Iris pigment epithelial cell (primary cell): ENCODE data around the gene PRF1.

Source experiments
- DNase-seq: peaks from one replicate; pipeline ENCODE4 v3.0.0-alpha.2; 2011; ENCODE audit warnings: low read depth

The PRF1 gene

DNA sequence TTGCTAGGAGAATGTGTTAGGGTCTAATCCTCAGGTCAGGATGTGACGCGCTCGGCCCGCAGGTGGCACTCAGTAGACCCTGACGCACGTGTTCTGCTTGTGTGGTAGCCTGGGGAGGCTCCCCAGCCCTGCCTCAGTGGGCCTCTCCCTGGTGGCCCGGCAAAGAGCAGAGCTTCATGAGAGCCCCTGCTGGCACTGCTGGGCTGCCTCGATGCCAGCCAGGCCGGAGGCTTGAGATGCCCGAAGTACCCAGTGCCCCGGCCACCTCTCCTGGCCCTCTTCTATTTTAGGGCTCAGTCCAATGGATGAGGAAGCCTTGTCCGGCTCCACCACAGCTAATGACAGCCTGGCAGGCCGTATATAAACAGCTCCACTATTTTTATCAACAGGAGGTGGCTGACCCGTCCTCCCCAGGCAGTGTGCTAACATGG is 42.0 kb downstream of the PRF1 start:
- no peak for DNase-seq

GRCh38 chr10:70559861-70560260 is 42.7 kb downstream of the PRF1 start:
- DNase-seq, result no peak

DNA sequence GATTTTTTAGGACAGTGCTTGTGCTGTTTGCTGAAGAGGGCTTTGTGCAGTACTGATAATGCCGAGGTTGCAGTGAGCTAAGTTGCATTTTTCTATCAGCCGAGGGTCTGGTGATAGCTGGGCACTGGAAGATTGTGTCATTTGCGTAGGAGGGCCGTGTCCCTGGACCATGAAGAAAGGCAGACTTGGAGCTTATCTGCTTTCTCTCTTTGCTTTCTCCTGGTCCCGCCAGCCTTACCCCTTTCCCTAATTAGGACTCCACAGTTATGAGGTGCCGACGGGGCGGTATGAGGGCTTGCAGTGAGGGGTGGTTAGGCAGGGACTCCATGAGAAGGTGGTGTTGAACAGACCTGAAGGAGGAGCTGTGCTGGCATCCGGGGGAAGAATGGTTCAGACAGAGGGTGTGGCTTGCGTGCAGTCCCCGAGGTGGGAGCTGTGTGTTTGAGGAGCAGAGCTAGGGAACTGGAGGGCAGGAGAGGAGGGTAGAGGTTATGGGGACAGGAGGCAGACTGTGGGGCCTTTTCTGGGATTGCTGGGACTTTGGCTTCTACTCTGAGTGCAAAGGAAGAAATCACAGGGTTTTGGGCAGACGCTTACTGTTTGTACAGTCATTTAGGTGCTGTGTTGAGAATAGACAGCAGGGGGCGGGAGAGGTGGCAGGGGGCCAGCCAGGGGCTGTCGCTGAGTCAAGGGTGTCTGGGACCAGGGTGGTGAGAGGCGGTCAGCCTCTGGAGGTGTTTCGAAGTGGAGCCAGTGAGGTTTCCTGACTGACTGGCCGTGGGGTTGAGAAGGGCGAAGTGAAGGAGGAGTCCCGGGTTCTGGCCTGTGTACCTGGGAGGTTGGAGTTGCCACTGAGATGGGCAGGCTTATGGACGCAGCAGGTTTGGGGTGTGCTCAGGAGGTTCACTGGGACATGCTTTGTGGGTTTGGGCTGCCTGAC is 43.4 kb downstream of the PRF1 start:
- DNase-seq, result peak; percentile 44

- DNase-seq, result no peak
These were observed 44.2 kb downstream of the PRF1 start for GRCh38 chr10:70558295-70558694.

DNA sequence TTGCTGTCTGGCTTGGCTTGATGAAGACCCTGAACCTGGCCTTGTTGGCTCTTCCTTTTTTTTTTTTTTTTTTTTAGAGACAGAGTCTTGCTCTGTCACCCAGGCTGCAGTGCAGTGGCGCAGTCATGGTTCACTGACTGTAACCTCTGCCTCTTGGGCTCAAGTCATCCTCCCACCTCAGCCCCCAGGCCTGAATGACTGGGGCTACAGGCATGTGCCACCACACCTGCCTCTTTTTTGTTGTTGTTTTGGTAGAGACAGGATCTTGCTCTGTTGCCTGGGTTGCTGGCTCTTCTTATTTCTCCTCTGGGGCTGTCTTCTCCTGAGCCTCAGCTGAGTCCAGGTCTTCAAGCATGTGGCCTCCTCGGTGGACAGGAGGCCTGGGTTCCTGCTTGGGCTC is 44.7 kb downstream of the PRF1 start:
- no peak for DNase-seq

DNA sequence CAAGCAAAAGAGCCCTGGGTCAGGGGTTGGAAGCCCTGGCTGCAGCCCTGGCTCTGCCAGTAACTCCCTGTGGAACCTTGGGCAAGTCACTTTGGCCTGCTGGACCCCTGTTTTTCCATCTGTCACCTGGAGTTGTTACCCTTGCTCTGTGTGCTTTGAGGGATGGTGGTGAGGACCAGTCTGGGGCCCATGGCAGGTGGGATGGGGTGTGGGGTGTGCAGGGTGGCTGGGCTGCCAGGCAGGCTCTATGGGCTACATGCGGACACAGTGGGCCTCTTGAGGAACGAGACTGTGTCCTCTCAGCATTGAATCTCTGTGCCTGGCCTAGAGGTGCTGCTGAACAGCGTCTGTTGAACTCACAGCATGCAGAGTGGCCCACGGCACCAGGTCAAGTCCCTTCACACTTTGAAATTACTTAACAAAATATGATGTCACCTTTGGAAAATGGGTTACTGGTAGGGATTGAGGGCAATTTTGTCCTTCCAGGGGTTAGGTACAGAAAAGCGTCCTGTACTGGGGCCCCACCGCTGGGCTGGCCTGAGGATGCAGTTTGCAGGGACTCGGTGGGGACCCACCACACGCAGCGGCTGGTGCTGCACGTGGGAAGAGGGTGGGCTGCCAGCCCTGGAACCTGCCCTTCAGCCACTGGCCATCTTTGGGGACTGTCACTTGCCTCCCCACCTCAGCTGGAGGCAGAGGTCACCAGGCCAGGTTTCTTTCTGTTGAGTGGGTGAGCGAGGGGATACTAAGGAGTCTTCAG is 45.3 kb downstream of the PRF1 start:
- DNase-seq, result no peak

- no peak for DNase-seq
These were observed 47.2 kb downstream of the PRF1 start for GRCh38 chr10:70555371-70555770.

DNA sequence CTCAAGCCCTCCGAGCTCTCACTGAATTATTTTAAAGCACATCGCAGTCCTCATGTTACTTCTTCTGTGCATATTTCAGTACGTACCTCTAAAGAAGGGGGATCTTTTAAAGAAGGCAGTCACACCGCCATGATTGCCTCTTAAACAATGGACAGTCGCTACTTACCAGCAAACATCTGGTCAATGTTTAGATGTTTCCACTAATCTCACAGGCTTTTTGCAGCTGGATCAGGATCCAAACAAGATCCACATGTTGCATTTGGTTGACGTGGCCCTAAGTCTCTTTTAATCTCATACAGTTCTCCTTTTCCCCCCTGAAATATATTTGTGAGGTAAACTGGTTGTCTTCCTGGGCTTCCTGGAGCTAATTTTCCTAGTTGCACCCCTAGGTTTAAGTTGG is 50.0 kb downstream of the PRF1 start:
- DNase-seq, result no peak

- peak; percentile 91 for DNase-seq
These were observed 50.5 kb downstream of the PRF1 start for GRCh38 chr10:70551971-70552422.

DNA sequence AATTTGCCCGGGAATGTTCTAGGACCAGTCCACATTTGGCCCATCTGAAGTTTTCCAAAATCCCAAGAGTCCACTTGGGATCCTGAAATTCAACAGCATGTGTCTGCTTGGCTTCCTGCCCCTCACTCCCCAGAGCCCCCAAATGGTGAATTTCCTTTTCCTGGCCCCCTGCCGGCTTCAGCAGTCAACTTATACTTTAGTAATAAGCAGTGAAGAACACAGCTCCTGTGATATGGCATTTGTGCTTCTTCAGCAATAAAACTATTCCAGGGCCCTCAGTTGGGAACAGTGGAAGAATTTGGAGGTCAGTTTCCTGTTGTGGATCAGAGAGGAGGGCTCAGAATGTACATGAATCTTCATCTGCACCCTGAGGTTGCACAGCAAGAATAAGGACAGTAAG is 51.1 kb downstream of the PRF1 start:
- DNase-seq, result no peak

- DNase-seq, result no peak
These were observed 52.1 kb downstream of the PRF1 start for GRCh38 chr10:70550459-70550858.

DNA sequence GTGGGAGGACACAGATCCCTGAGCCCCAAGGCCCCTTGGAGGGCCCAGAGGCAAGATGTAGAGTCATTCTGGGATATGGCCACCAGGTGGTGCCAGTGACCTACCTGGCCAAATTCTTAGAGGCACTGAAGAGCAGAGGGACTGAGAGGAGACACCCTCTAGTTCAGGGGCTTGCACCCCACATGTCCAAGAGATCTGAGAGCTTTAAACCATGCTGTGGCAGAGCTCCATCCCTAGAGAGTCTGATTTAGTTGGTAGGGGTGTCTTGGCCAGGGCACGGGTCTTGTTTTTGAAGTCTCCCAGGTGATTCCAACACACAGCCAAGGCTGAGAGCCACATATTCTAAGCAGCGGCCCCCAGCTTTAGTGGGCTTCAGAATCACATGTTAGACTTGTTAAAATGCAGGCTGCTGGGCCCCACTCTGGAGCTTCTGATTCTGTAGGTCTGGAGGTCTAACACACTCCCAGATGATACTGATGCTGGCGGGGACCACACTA is 52.5 kb downstream of the PRF1 start:
- DNase-seq, result peak; percentile 51

DNA sequence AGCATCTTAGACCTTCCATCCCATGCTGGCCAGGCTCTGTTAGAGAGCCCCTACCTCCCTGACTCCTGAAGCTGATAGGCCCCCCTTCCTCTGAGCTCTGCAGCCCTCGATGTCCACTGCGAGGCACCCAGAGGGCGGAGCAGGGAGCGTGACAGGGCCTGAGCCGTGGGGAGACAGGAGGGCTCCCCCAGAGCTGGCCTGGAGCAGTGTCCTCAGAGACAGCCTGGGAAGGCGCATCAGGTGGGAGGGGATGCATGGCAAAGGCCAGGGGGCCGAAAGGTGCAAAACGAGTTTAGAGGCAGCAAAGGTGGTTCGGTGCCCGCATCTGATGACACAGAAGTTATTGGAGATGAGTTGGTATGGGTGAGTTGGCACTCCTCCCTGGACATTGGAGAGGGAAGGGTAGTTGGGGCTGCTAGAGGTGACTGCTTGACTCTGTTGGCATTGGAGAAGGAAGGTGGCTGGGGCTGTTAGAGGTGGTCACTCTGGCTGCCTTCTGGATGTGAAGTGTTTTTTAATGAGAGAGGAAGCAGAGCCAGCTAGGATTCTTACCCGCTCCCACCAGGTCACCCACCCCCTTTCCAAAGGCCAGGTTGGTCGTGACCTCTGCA is 53.1 kb downstream of the PRF1 start:
- DNase-seq, result no peak
